HCT116 (cell line): ENCODE measurements around the gene ZNF837. TPM values are rescaled to one million over a fixed set of nuclear protein-coding genes. Genes with fewer than 3 reads are reported as not detected.

ENCODE experiments used
- ATAC-seq: fragments of 200-7000 bp; cut with Tn5 transposase; 2 replicates; pipeline ENCODE4 v1.9.1; 2020; ENCODE audit warnings: mild to moderate bottlenecking, moderate library complexity
- BruUV-seq: library from RNA; stranded (reverse); fragments of 400-500 nt; replicated peaks from 2 replicates; lab custom pipeline; 2021; lab: Mats Ljungman, UMichigan
- CTCF ChIA-PET: fragments of 300-600 bp; sonication (Branson Sonifier 250); formaldehyde crosslinking; loops from one replicate; lab custom pipeline; 2021; ENCODE audit warnings: antibody characterized with exemption; lab: Charles Lee
- POLR2A ChIA-PET: fragments of 300-600, 350-600 bp; sonication (Branson Sonifier 250); formaldehyde crosslinking; loops from one replicate; lab custom pipeline; 2021; ENCODE audit warnings: antibody characterized with exemption; lab: Charles Lee
- RAD21 ChIA-PET, 2 experiments: fragments of 300-600 bp; sonication (Branson Sonifier 250); formaldehyde crosslinking; loops; one replicate each; lab custom pipeline; 2023; ENCODE audit warnings: low total read pairs in 2 of 2; ENCODE audit not compliant: uncharacterized antibody in 2 of 2, unreplicated experiment in 2 of 2, low non-redundant PET in 1 of 2; lab: Charles Lee
- DNase-seq: peaks from one replicate; pipeline ENCODE4 v3.0.0-alpha.2; 2010; ENCODE audit warnings: low read depth, low spot score
- H2AFZ ChIP-seq: fragments of 200-600 bp; shearing (Covaris generic), sonication (generic); 2 replicates; pipeline ENCODE4 v1.6.1; 2017; ENCODE audit warnings: low read depth, mixed run types, mixed read lengths, antibody characterized with exemption, low read length; ENCODE audit not compliant: poor library complexity, severe bottlenecking
- H3K27ac ChIP-seq: 2 replicates; pipeline ENCODE4 v1.5.1; 2012; ENCODE audit warnings: low read depth, low read length
- H3K27me3 ChIP-seq: fragments of 200-600 bp; sonication (generic); 2 replicates; pipeline ENCODE4 v1.6.1; 2016; ENCODE audit warnings: mixed run types, low read length, mixed read lengths; ENCODE audit not compliant: insufficient read depth
- H3K36me3 ChIP-seq, 2 experiments: fragments of 200-500 bp in 1 of 2; fragments of 200-600 bp in 1 of 2; sonication (Bioruptor generic) in 1 of 2; sonication (generic) in 1 of 2; 2 replicates each; pipeline versions ENCODE4 v1.5.1 to v1.6.1; 2014 to 2016; ENCODE audit warnings: low read length in 2 of 2, inconsistent platforms in 1 of 2, mixed read lengths in 1 of 2, mixed run types in 1 of 2; ENCODE audit not compliant: insufficient read depth in 2 of 2, control insufficient read depth in 1 of 2
- H3K4me1 ChIP-seq, 2 experiments: fragments of 200-600 bp in 1 of 2; sonication (generic) in 1 of 2; 2 replicates each; pipeline versions ENCODE4 v1.5.1 to v1.6.1; 2012 to 2017; ENCODE audit warnings: low read length in 2 of 2, inconsistent platforms in 1 of 2, mild to moderate bottlenecking in 1 of 2, mixed read lengths in 1 of 2, mixed run types in 1 of 2, moderate library complexity in 1 of 2; ENCODE audit not compliant: insufficient read depth in 2 of 2, control insufficient read depth in 1 of 2
- H3K4me2 ChIP-seq: fragments of 200-600 bp; sonication (generic); 2 replicates; pipeline ENCODE4 v1.6.1; 2017; ENCODE audit warnings: mixed run types, low read length, mixed read lengths
- H3K4me3 ChIP-seq, 2 experiments: fragments of 200-600 bp in 1 of 2; sonication (generic) in 1 of 2; replicated peaks in 1 of 2; 2 replicates each; pipeline ENCODE4 v1.5.1; 2011 to 2016; ENCODE audit warnings: low read length in 2 of 2, control low read depth in 1 of 2, low read depth in 1 of 2, mild to moderate bottlenecking in 1 of 2, mixed read lengths in 1 of 2, mixed run types in 1 of 2
- H3K79me2 ChIP-seq: fragments of 200-600 bp; sonication (generic); 2 replicates; pipeline ENCODE4 v1.6.1; 2017; ENCODE audit warnings: mild to moderate bottlenecking, mixed run types, low read length, moderate library complexity, mixed read lengths; ENCODE audit not compliant: insufficient read depth
- H3K9ac ChIP-seq: fragments of 200-600 bp; sonication (generic); 2 replicates; pipeline ENCODE4 v1.6.1; 2016; ENCODE audit warnings: low read length, mixed read lengths
- H3K9me2 ChIP-seq: fragments of 200-600 bp; sonication (generic), shearing (Covaris generic); 2 replicates; pipeline ENCODE4 v1.6.1; 2017; ENCODE audit warnings: mixed run types, mild to moderate bottlenecking, moderate library complexity; ENCODE audit not compliant: insufficient read depth
- H3K9me3 ChIP-seq, 2 experiments: fragments of 200-500 bp in 1 of 2; fragments of 200-600 bp in 1 of 2; sonication (Bioruptor generic) in 1 of 2; sonication (generic) in 1 of 2; 2 replicates each; pipeline ENCODE4 v1.6.1; 2014 to 2017; ENCODE audit warnings: low read length in 2 of 2, mixed read lengths in 2 of 2, inconsistent platforms in 1 of 2, low read depth in 1 of 2, mild to moderate bottlenecking in 1 of 2, mixed run types in 1 of 2, moderate library complexity in 1 of 2; ENCODE audit not compliant: control insufficient read depth in 1 of 2, insufficient read depth in 1 of 2
- H4K20me1 ChIP-seq: fragments of 200-600 bp; sonication (generic), shearing (Covaris generic); 2 replicates; pipeline ENCODE4 v1.6.1; 2017; ENCODE audit warnings: mixed run types, mild to moderate bottlenecking, moderate library complexity; ENCODE audit not compliant: insufficient read depth
- CBX3 ChIP-seq: IDR thresholded peaks from 2 replicates; pipeline ENCODE4 v1.6.1; 2012; ENCODE audit warnings: low read depth
- CEBPB ChIP-seq: IDR thresholded peaks from 2 replicates; pipeline ENCODE4 v1.6.1; 2012; ENCODE audit warnings: low read depth
- CTCF ChIP-seq, 3 experiments: fragments of 200-600 bp in 1 of 3; sonication (generic) in 1 of 3; IDR thresholded peaks in 2 of 3; conservative IDR thresholded peaks in 1 of 3; 2 replicates each; pipeline ENCODE4 v1.5.1; 2012 to 2017; ENCODE audit warnings: low read depth in 2 of 3, low read length in 2 of 3, antibody characterized with exemption in 1 of 3, borderline replicate concordance in 1 of 3, control low read depth in 1 of 3, mild to moderate bottlenecking in 1 of 3, mixed read lengths in 1 of 3, mixed run types in 1 of 3, moderate library complexity in 1 of 3; ENCODE audit not compliant: insufficient read depth in 1 of 3
- ELF1 ChIP-seq: IDR thresholded peaks from 2 replicates; pipeline ENCODE4 v1.6.1; 2012; ENCODE audit warnings: low read depth, borderline replicate concordance
- EZH2 ChIP-seq: fragments of 200-600 bp; sonication (generic); IDR thresholded peaks from 2 replicates; pipeline ENCODE4 v1.6.1; 2017; ENCODE audit warnings: antibody characterized with exemption, mixed run types
- EZH2phosphoT487 ChIP-seq: fragments of 200-600 bp; IDR thresholded peaks from 2 replicates; pipeline ENCODE4 v1.6.1; 2018; ENCODE audit warnings: antibody characterized with exemption, borderline replicate concordance
- JUND ChIP-seq: IDR thresholded peaks from 2 replicates; pipeline ENCODE4 v1.6.1; 2012
- POLR2A ChIP-seq: IDR thresholded peaks from 2 replicates; pipeline ENCODE4 v1.7.0; 2011; ENCODE audit warnings: borderline replicate concordance; ENCODE audit not compliant: insufficient read depth, insufficient read length; ENCODE audit errors: extremely low read depth
- POLR2AphosphoS5 ChIP-seq: IDR thresholded peaks from 2 replicates; pipeline ENCODE4 v1.6.1; 2011; ENCODE audit warnings: mild to moderate bottlenecking, low read depth, low read length, moderate library complexity
- SIN3A ChIP-seq: IDR thresholded peaks from 2 replicates; pipeline ENCODE4 v1.6.1; 2012; ENCODE audit warnings: low read depth
- SP1 ChIP-seq: IDR thresholded peaks from 2 replicates; pipeline ENCODE4 v1.6.1; 2012; ENCODE audit warnings: low read depth
- TCF7L2 ChIP-seq: IDR thresholded peaks from 2 replicates; pipeline ENCODE4 v1.7.0; 2011; ENCODE audit warnings: borderline replicate concordance, inconsistent platforms; ENCODE audit not compliant: insufficient read depth, insufficient read length; ENCODE audit errors: extremely low read depth
- YY1 ChIP-seq: IDR thresholded peaks from 2 replicates; pipeline ENCODE4 v1.6.1; 2011; ENCODE audit warnings: low read length, low read depth, moderate library complexity, mild to moderate bottlenecking; ENCODE audit not compliant: insufficient replicate concordance; ENCODE audit errors: extremely low read depth
- ZFX ChIP-seq: fragments of 450-650 bp; IDR thresholded peaks from 2 replicates; pipeline ENCODE4 v1.6.1; 2017
- ZNF274 ChIP-seq: fragments of 200-500 bp; sonication (Bioruptor generic); IDR thresholded peaks from 2 replicates; pipeline ENCODE4 v1.6.1; 2014; ENCODE audit warnings: mild to moderate bottlenecking, low read depth, low read length, inconsistent platforms
- intact Hi-C: fragments of 100-400 bp; cut with micrococcal nuclease; formaldehyde crosslinking; loops from 2 replicates; pipeline ENCODE4 v1.10.0; 2022
- total RNA-seq: library from RNA; stranded (reverse); gene quantifications from one replicate; pipeline ENCODE4 v1.2.1, GENCODE V29; 2021; ENCODE audit not compliant: unreplicated experiment
- TF ChIP-seq, protein P1 (sequence below): IDR thresholded peaks from 2 replicates; pipeline ENCODE4 v1.6.1; 2012; ENCODE audit warnings: low read depth
- TF ChIP-seq, protein P2 (sequence below): IDR thresholded peaks from 2 replicates; pipeline ENCODE4 v1.6.1; 2012
- TF ChIP-seq, protein P3 (sequence below): IDR thresholded peaks from 2 replicates; pipeline ENCODE4 v1.6.1; 2011; ENCODE audit warnings: mild to moderate bottlenecking, low read length, moderate library complexity; ENCODE audit not compliant: insufficient replicate concordance; ENCODE audit errors: extremely low read depth
- TF ChIP-seq, protein P4 (sequence below): IDR thresholded peaks from 2 replicates; pipeline ENCODE4 v1.6.1; 2012

Gene ZNF837
- total RNA-seq, 1 experiment from 2014 or later: 3.2 TPM

DNA sequence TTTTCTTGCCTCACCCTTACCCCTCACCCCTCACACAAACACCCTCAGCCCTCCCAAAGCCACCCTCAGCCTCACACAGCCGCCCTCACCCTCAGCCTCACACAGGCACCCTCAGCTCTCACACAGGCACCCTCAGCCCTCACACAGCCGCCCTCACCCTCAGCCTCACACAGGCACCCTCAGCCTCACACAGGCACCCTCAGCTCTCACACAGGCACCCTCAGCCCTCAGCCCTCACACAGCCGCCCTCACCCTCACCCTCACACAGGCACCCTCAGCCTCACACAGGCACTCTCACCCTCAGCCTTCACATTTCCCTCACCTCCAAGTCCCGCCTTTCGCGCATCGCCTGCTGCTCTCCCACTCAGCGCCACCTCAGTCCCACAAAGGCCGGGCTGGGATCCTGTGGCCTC is 54.3 kb downstream of the ZNF837 start:
- DNase-seq: no peak
- peak overlapping the region; percentile 78 to 91 for H3K4me3 ChIP-seq
- no peaks in the 10 kb centered on the region for H3K9me3 ChIP-seq
- H3K4me1 ChIP-seq: peaks cover 10 to 24% of the 10 kb centered on the region in 2 experiments
- H3K27ac ChIP-seq: peak overlapping the region; percentile 71
- peak overlapping the region; percentile 90 for H3K4me2 ChIP-seq
- no TSS peak for BruUV-seq
- H3K36me3 ChIP-seq: no peaks in the 10 kb centered on the region
- no peaks in the 10 kb centered on the region for H3K9me2 ChIP-seq
- peak; percentile 33; the same call in 1 of the 2 replicates for ATAC-seq
- TF ChIP-seq SIN3A (no peak), EZH2phosphoT487 (no peak), TCF7L2 (no peak), CBX3 (no peak), CTCF (IDR thresholded peaks at IDR 0.05 in 2 of 3, conservative IDR thresholded peaks at IDR 0.05 in 1 of 3; ENCODE audit: borderline replicate concordance in 1 of 3, insufficient read depth in 1 of 3, low read depth in 2 of 3, low read length in 2 of 3) (no peak), POLR2A (no peak), JUND (no peak), EZH2 (no peak), ZFX (no peak), ZNF274 (no peak), YY1 (no peak), SP1 (no peak), POLR2AphosphoS5 (no peak), CEBPB (no peak), ELF1 (no peak)
- TF ChIP-seq, protein P1, sequence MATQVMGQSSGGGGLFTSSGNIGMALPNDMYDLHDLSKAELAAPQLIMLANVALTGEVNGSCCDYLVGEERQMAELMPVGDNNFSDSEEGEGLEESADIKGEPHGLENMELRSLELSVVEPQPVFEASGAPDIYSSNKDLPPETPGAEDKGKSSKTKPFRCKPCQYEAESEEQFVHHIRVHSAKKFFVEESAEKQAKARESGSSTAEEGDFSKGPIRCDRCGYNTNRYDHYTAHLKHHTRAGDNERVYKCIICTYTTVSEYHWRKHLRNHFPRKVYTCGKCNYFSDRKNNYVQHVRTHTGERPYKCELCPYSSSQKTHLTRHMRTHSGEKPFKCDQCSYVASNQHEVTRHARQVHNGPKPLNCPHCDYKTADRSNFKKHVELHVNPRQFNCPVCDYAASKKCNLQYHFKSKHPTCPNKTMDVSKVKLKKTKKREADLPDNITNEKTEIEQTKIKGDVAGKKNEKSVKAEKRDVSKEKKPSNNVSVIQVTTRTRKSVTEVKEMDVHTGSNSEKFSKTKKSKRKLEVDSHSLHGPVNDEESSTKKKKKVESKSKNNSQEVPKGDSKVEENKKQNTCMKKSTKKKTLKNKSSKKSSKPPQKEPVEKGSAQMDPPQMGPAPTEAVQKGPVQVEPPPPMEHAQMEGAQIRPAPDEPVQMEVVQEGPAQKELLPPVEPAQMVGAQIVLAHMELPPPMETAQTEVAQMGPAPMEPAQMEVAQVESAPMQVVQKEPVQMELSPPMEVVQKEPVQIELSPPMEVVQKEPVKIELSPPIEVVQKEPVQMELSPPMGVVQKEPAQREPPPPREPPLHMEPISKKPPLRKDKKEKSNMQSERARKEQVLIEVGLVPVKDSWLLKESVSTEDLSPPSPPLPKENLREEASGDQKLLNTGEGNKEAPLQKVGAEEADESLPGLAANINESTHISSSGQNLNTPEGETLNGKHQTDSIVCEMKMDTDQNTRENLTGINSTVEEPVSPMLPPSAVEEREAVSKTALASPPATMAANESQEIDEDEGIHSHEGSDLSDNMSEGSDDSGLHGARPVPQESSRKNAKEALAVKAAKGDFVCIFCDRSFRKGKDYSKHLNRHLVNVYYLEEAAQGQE: no peak
- TF ChIP-seq, protein P2, sequence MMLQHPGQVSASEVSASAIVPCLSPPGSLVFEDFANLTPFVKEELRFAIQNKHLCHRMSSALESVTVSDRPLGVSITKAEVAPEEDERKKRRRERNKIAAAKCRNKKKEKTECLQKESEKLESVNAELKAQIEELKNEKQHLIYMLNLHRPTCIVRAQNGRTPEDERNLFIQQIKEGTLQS: no peak
- TF ChIP-seq, protein P3, sequence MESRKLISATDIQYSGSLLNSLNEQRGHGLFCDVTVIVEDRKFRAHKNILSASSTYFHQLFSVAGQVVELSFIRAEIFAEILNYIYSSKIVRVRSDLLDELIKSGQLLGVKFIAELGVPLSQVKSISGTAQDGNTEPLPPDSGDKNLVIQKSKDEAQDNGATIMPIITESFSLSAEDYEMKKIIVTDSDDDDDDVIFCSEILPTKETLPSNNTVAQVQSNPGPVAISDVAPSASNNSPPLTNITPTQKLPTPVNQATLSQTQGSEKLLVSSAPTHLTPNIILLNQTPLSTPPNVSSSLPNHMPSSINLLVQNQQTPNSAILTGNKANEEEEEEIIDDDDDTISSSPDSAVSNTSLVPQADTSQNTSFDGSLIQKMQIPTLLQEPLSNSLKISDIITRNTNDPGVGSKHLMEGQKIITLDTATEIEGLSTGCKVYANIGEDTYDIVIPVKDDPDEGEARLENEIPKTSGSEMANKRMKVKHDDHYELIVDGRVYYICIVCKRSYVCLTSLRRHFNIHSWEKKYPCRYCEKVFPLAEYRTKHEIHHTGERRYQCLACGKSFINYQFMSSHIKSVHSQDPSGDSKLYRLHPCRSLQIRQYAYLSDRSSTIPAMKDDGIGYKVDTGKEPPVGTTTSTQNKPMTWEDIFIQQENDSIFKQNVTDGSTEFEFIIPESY: no peak
- TF ChIP-seq, protein P4, sequence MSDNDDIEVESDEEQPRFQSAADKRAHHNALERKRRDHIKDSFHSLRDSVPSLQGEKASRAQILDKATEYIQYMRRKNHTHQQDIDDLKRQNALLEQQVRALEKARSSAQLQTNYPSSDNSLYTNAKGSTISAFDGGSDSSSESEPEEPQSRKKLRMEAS: no peak
- intact Hi-C loops: loop anchor here (1.0 to 5.0 kb wide), 3 partner anchors 21 to 191 kb away; partner anchors contain the start of genes ERVK3-1, ZBTB45 and ZNF584
- ChIA-PET POLR2A (interaction anchor here (0.6 to 2.1 kb wide), 6 partner anchors 20 to 187 kb away, joined by 3 to 9 read pairs (median 3); partner anchors contain the start of gene ZNF497), RAD21 (interaction anchor here in 1 of 2 experiments (0.6 kb wide), 1 partner anchor 187 kb away, joined by 4 read pairs; no protein-coding TSS in a partner anchor), CTCF (interaction anchor here (1.3 kb wide), 1 partner anchor 193 kb away, joined by 10 read pairs; the partner anchor contains the start of gene ZBTB45)
- no peaks in the 10 kb centered on the region for H4K20me1 ChIP-seq
- peaks cover 33% of the 10 kb centered on the region for H3K79me2 ChIP-seq
- H2AFZ ChIP-seq: no peak overlapping the region
- peak overlapping the region; percentile 72 for H3K9ac ChIP-seq
- no peaks in the 10 kb centered on the region for H3K27me3 ChIP-seq
